Adipose tissue (tissue), 3 donors: ENCODE results near the gene THEM4. TPM values are rescaled to one million over a fixed set of nuclear protein-coding genes. Genes with fewer than 3 reads are reported as not detected.
"Not testable (repeated sequence)": the region's sequence is repeated elsewhere in the genome, so short reads cannot be mapped to it uniquely, and the experiment has no call there.

Experiments
- H3K27ac ChIP-seq: one replicate; pipeline ENCODE4 v1.5.1; 2013; ENCODE audit warnings: low read depth, low read length
- WGBS, 3 donors: extraction: QIAGEN DNeasy Blood & Tissue Kit; methylation state at CpG; one replicate each; pipeline ENCODE4 v1.1.7; 2013; 5-methylcytosine and 5-hydroxymethylcytosine counted together
- polyA plus RNA-seq, 3 donors: library from polyadenylated mRNA; stranded (reverse); fragments of 200-250 nt; gene quantifications; one replicate each; pipeline ENCODE4 v1.2.3, GENCODE V29; 2013
- donor health status: healthy with polysubstance abuse.
- donor health status: Bipolar disorder and iron deficiency.
- donor health status: healthy.

THEM4 gene
- polyA plus RNA-seq, 3 donors = 10.7 to 14.4 (median 13.4) TPM

- 93 to 100% (median 95%) methylated on average over 1 of the region's 1 CpG for WGBS, 3 donors
- H3K27ac ChIP-seq = no peak overlapping the region
Measured at GRCh38 chr1:151875419-151876097, 33.8 kb downstream of the THEM4 start.

DNA sequence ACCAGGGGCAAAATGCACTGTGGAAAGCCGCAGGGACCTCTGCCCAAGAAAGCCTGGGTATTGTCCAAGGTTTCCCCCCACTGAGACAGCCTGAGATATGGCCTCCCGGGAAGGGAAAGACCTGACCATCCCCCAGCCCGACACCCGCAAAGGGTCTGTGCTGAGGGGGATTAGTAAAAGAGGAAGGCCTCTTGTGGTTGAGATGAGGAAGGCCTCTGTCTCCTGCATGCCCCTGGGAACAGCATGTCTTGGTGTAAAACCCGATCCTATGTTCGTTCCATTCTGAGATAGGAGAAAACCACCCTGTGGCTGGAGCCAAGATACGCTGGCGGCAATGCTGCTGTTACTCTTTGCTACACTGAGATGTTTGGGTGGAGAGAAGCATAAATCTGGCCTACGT is 36.5 kb downstream of the THEM4 start:
- WGBS, 3 donors = 51 to 62% (median 52%) methylated on average over 9 of the region's 9 CpGs
- H3K27ac ChIP-seq = not testable (repeated sequence)

- no peak overlapping the region for H3K27ac ChIP-seq
- WGBS, 3 donors = 49 to 67% (median 58%) methylated on average over 5 of the region's 5 CpGs
Measured at GRCh38 chr1:151871284-151872030, 37.9 kb downstream of the THEM4 start.

DNA sequence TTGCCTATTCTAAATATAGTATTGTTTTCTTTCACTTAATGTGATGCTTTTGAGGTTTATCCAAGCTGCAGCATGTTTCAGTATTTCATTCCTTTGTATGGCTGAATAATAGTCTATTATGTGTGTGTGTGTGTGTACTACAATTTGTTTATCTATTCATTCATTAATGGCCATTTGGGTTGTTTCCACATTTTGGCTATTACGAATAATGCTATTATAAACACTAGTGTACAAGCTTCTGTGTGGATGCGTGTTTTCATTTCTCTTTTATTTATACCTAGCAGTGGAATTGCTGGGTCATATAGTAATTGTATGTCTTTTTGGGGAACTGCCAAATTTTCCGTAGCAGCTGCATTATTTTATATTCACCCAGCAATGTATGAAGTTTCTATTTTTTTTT is 40.8 kb downstream of the THEM4 start:
- no peak overlapping the region for H3K27ac ChIP-seq
- WGBS, 3 donors = 29 to 53% (median 52%) methylated on average over 3 of the region's 3 CpGs

DNA sequence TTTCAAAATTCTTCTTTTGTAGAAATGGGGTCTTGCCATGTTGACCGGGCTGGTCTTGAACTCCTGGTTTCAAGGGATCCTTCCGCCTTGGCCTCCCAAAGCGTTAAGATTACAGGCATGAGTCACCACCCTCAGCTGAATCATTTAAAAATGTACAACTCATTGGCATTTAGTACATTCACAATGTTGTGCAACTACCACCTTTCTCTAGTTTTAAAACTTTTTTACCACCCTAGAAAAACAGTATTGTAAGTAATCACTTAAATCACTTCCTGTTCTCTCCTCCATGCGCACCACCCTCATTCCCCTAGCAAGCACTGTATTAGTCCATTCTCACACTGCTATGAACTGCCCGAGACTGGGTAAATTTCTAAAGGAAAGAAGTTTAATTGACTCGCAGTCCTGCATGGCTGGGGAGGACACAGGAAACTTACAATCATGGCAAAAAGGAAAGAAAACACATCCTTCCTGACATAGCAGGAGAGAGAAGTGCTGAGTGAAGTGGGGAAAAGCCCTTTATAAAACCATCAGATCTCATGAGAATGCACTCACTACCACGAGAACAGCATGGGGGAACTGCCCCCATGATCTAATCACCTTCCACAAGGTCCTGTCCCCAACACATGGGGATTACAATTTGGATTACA is 41.4 kb downstream of the THEM4 start:
- no peak overlapping the region for H3K27ac ChIP-seq
- 53 to 77% (median 55%) methylated on average over 7 of the region's 7 CpGs for WGBS, 3 donors

GRCh38 chr1:151867321-151867720 is 42.0 kb downstream of the THEM4 start:
- H3K27ac ChIP-seq = no peak overlapping the region

DNA sequence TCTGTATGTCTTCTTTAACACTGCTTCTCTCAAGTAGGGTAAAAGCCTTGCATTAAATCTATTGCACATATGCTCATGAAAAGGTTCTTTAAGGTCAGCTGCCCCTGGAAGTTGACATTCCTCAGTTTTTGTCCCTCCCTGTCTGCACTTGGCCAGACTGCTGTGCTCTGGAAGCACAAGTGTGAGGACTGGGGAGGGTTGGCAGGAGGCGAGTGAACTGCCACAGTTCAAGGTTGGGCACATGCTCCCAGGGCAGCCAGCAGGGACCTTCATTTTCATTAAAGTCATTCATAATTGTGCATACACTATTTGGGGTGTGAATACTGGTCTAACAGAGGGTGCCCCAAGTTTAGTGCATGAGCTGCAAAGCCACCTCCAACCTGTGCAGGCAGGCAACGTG is 44.9 kb downstream of the THEM4 start:
- 17 to 61% (median 38%) methylated on average over 2 of the region's 2 CpGs for WGBS, 3 donors
- H3K27ac ChIP-seq = no peak overlapping the region

More at GRCh38 chr1:151867321-151867720, 42.0 kb downstream of the THEM4 start:
- WGBS, 3 donors = 38 to 89% (median 54%) methylated on average over 2 of the region's 2 CpGs

- no peak overlapping the region for H3K27ac ChIP-seq
Measured at GRCh38 chr1:151862604-151863003, 46.7 kb downstream of the THEM4 start.

DNA sequence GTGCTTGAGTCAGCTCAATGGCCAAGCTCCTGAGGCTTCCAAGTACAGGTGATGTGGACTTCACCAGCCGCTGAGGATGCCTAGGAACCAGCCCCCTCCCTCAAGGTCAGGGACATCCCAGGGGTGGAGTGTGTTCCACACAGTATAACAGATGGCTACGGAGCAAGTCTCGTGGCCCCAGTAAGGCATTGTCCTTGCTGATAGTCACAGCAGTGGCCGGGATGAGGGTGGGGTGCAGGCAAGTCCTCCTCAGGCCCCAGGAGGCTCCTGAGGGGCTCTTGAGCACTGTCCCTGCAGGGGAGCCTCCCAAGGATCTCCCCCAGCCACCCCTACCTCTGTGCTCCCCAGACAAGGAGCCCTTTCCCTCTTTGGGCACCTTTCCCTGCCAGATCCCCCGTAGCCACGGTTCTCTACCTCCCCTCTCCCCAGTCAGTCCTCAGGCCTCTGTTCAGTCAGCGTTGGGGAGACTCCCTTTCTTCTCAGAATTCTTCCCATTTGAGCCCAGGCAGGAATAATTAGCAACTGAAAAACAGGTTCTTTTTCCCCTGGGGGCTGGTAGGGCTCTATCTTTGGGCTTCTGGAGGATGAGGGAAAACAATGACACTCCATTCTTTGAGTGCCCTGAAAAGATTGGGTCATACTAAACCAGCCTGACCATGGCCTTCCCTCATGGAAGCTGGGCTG is 48.7 kb downstream of the THEM4 start:
- H3K27ac ChIP-seq = no peak overlapping the region
- 82 to 86% (median 85%) methylated on average over 7 of the region's 7 CpGs for WGBS, 3 donors

GRCh38 chr1:151859891-151860293 is 49.4 kb downstream of the THEM4 start:
- H3K27ac ChIP-seq = no peak overlapping the region
- WGBS, 3 donors = 70 to 82% (median 71%) methylated on average over 6 of the region's 6 CpGs

DNA sequence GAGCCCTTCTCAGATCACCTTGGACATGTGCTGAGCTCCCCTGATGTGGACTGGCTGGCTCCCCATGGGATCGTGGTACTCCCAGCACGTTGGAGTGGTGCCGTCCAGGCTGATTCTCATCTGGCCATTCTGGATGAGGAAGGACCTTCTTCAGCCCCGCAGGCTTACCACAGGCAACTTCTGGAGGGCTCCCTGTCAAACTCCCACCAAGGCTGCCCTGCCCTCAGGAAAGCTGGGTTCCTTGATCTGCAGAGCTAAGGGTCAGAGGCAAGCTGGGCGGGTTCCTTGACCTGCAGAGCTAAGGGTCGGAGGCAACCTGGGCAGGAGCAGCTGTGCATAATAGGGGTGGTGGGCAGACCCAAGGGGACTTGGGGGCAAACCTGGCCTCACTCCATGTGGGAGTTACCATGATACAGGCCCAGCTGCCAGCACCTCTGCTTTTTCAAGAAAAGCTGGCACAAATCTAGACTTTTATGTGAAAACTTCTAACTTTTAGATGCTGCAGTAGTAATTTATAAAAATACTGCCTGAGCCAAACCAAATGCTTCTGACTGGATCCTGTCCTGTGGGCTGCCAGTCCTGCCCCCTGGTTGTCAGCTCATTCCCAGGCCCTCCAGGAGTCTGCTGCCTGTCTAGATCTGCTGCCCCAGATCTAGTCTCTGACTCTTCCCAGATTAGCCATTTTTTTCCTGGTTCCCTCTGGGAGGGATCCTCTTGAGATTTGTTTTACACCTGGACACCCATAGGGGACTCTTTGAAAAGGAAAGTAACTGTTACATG is 50.2 kb downstream of the THEM4 start:
- 91% methylated on average over 6 of the region's 6 CpGs for WGBS, 3 donors
- H3K27ac ChIP-seq = no peak overlapping the region

GRCh38 chr1:151858030-151858746 is 51.1 kb downstream of the THEM4 start:
- no peak overlapping the region for H3K27ac ChIP-seq
- 58 to 67% (median 65%) methylated on average over 3 of the region's 3 CpGs for WGBS, 3 donors

DNA sequence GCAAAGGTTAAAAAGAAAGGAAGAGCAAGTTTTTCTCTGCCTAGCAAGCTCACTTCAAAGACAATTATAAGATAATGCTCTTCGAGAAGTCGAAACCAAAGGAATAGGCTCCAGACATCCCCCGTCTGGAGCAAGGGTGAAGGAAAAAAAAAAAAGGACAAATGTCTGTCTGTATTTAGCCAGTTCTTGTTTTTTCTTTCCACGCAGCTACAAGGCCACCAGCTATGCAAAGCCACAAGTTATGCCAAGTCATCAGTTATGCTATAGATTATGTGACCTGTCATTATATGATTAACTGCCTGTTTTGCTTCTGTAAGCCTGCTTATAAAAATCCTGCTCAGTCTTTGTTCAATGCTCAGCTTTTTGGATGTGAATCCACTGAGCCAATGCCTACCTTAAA is 53.4 kb downstream of the THEM4 start:
- no peak overlapping the region for H3K27ac ChIP-seq
- WGBS, 3 donors = 36 to 41% (median 40%) methylated on average over 4 of the region's 4 CpGs

GRCh38 chr1:151855516-151855915 is 53.8 kb downstream of the THEM4 start:
- 60 to 69% (median 62%) methylated on average over 8 of the region's 8 CpGs for WGBS, 3 donors
- not testable (repeated sequence) for H3K27ac ChIP-seq

GRCh38 chr1:151854658-151855057 is 54.7 kb downstream of the THEM4 start:
- 85 to 92% (median 87%) methylated on average over 7 of the region's 7 CpGs for WGBS, 3 donors
- no peak overlapping the region for H3K27ac ChIP-seq

DNA sequence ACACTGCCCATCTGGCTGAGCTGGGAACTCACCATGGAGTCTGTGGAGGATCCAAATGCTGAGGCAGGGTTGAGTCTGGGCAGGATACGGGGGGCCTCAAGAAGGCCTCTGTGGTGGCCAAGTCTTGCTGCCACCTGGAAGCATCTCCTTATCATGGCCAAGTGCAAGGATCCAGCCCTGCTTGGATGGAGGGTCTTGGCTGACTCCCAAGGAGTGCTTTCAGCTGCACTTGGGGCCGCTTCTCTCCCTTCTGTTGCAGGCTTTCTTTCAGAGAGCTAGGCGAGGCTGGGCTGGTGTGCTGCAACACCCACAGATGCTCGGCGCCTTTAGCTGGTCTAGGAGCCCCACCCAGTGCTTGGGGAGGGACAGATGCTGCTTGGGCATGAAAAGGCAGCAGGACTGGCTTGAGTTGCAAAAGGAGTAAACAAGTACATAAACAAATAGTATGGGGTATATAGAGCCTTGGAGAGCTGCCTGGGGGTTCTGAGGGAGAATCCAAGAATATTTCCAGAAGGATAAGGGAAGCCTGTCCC is 55.8 kb downstream of the THEM4 start, which contains the start of gene THEM5:
THEM5 (minus strand) TSS at position 302 of the 533 bp plus-strand sequence; CDS start at position 155, 147 bp downstream.
- no peak within 1 kb of the TSS for H3K27ac ChIP-seq
- 64 to 87% (median 74%) methylated on average over 5 of the region's 5 CpGs for WGBS, 3 donors

DNA sequence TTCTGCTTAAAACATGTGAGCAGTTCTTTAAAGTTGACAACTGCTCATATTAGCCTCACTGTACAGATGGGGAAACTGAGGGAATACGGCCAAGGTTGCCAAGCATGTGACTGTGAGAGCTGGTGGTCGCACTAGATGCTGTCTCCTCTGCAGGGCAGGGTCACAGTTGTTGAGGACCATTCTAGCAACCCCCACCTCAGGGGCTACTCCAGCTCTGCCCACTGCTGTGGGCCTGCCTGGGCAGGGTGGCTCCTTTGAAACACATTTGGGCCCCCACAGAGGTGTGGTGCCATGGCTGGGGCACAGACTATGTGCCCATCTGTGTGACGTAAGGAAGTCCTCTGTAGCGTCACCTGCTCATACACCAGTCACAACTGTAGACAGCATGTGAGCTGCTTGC is 56.6 kb downstream of the THEM4 start:
- WGBS, 3 donors = 85 to 93% (median 93%) methylated on average over 4 of the region's 4 CpGs
- no peak overlapping the region for H3K27ac ChIP-seq
